OCI-LY7 (cell line): ENCODE data around the gene SF3B1. TPM values are rescaled to one million over a fixed set of nuclear protein-coding genes. Genes with fewer than 3 reads are reported as not detected.

Source experiments
- BruUV-seq: library from RNA; stranded (reverse); fragments of 400-500 nt; replicated peaks from 2 replicates; lab custom pipeline; 2021; lab: Mats Ljungman, UMichigan
- CTCF ChIA-PET: fragments of 300-600 bp; sonication (Branson Sonifier 250); formaldehyde crosslinking; loops from one replicate; lab custom pipeline; 2022; ENCODE audit warnings: antibody characterized with exemption; ENCODE audit not compliant: unreplicated experiment; lab: Charles Lee
- POLR2A ChIA-PET: fragments of 300-600 bp; sonication (Branson Sonifier 250); formaldehyde crosslinking; loops from one replicate; lab custom pipeline; 2022; ENCODE audit warnings: antibody characterized with exemption; lab: Charles Lee
- DNase-seq: peaks from one replicate; pipeline ENCODE4 v3.0.0-alpha.2; 2015; ENCODE audit warnings: low spot score
- H2AFZ ChIP-seq: fragments of 200-600 bp; sonication (generic), shearing (Covaris generic); 2 replicates; pipeline ENCODE4 v1.6.1; 2014; ENCODE audit warnings: mild to moderate bottlenecking, antibody characterized with exemption, low read length, moderate library complexity
- H3K27ac ChIP-seq: fragments of 200-600 bp; sonication (generic); 2 replicates; pipeline ENCODE4 v1.5.1; 2014; ENCODE audit warnings: mixed run types, low read depth, mild to moderate bottlenecking, moderate library complexity, low read length, inconsistent platforms; ENCODE audit not compliant: poor library complexity, severe bottlenecking
- H3K36me3 ChIP-seq: fragments of 200-600 bp; sonication (generic); 2 replicates; pipeline ENCODE4 v1.6.1; 2014; ENCODE audit warnings: mild to moderate bottlenecking, antibody characterized with exemption, low read length, moderate library complexity, mixed read lengths; ENCODE audit not compliant: insufficient read depth
- H3K4me1 ChIP-seq: fragments of 200-600 bp; sonication (generic); 2 replicates; pipeline ENCODE4 v1.5.1; 2014; ENCODE audit warnings: mild to moderate bottlenecking, low read length; ENCODE audit not compliant: insufficient read depth, poor library complexity, severe bottlenecking
- H3K4me2 ChIP-seq: fragments of 200-600 bp; sonication (generic); 2 replicates; pipeline ENCODE4 v1.6.1; 2014; ENCODE audit warnings: mild to moderate bottlenecking, low read length
- H3K4me3 ChIP-seq: fragments of 200-600 bp; sonication (generic); 2 replicates; pipeline ENCODE4 v1.5.1; 2014; ENCODE audit warnings: mild to moderate bottlenecking, low read depth, low read length; ENCODE audit not compliant: poor library complexity, severe bottlenecking
- H3K79me2 ChIP-seq: fragments of 200-600 bp; sonication (generic); 2 replicates; pipeline ENCODE4 v1.6.1; 2016; ENCODE audit warnings: low read depth, mild to moderate bottlenecking, low read length, moderate library complexity, mixed read lengths; ENCODE audit not compliant: insufficient read depth
- H3K9me2 ChIP-seq: fragments of 200-600 bp; sonication (generic); 2 replicates; pipeline ENCODE4 v1.6.1; 2016; ENCODE audit warnings: mild to moderate bottlenecking, low read length, mixed read lengths; ENCODE audit not compliant: insufficient read depth
- H3K9me3 ChIP-seq: fragments of 200-600 bp; sonication (generic); 2 replicates; pipeline ENCODE4 v1.6.1; 2014; ENCODE audit warnings: mild to moderate bottlenecking, mixed run types, low read length, mixed read lengths
- H4K20me1 ChIP-seq: fragments of 200-600 bp; sonication (generic); 2 replicates; pipeline ENCODE4 v1.6.1; 2014; ENCODE audit warnings: mild to moderate bottlenecking, antibody characterized with exemption, low read length, moderate library complexity, mixed read lengths; ENCODE audit not compliant: insufficient read depth
- EZH2phosphoT487 ChIP-seq: fragments of 200-600 bp; sonication (generic); IDR thresholded peaks from 2 replicates; pipeline ENCODE4 v1.6.1; 2018; ENCODE audit warnings: low read depth, borderline replicate concordance, mild to moderate bottlenecking, mixed run types, antibody characterized with exemption, low read length, moderate library complexity, mixed read lengths
- intact Hi-C: fragments of 100-400 bp; cut with micrococcal nuclease; formaldehyde crosslinking; loops from one replicate; pipeline ENCODE4 v1.10.0; 2022; ENCODE audit not compliant: unreplicated experiment
- total RNA-seq, 2 experiments: library from RNA; depleted of rRNA in 1 of 2; stranded (reverse); fragments of >200 nt in 1 of 2; shearing (Covaris generic) in 1 of 2; gene quantifications; 2 replicates each; pipeline ENCODE4 v1.2.3, GENCODE V29; 2014 to 2022
- TF ChIP-seq, protein P1 (sequence below): fragments of 200-600 bp; sonication (generic); conservative IDR thresholded peaks from 2 replicates; pipeline ENCODE4 v1.5.1; 2014; ENCODE audit warnings: mild to moderate bottlenecking, antibody characterized with exemption, low read length, moderate library complexity, mixed read lengths

The SF3B1 gene
- total RNA-seq, 2 experiments from 2014 or later: 198 to 268 TPM

DNA sequence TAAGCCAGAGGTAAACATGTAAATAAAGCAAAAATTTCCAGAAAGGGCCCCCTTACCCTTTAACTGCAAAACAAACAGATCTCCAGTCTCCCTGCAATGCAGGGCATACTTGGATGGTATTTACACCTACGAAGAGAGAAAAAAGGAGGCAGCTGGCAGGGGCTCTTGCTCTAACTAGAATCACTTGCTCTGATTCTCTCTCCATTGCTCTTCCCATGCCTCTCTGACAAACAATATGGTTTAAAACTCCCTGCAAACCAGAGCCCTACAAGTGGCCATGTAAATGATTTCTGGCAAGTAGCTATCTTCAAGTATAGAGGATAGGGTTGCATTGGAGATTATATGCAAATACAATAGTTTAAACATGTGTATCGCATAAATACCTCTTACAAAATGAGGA is 35.9 kb downstream of the SF3B1 start:
- peaks cover 100% of the 10 kb centered on the region for H3K36me3 ChIP-seq
- H3K9me3 ChIP-seq: no peaks in the 10 kb centered on the region
- H3K9me2 ChIP-seq: no peaks in the 10 kb centered on the region
- intact Hi-C loops: no loop called here
- no peak overlapping the region for H3K4me3 ChIP-seq
- no peak for DNase-seq
- ChIA-PET POLR2A (interaction anchor here (0.5 to 1.9 kb wide), 4 partner anchors 9 to 197 kb away, joined by 4 to 11 read pairs (median 5); no protein-coding TSS in a partner anchor), CTCF (no interaction called here)
- no peak overlapping the region for H2AFZ ChIP-seq
- H3K27ac ChIP-seq: no peak overlapping the region
- BruUV-seq: no TSS peak
- no peak for TF ChIP-seq EZH2phosphoT487
- TF ChIP-seq, protein P1, sequence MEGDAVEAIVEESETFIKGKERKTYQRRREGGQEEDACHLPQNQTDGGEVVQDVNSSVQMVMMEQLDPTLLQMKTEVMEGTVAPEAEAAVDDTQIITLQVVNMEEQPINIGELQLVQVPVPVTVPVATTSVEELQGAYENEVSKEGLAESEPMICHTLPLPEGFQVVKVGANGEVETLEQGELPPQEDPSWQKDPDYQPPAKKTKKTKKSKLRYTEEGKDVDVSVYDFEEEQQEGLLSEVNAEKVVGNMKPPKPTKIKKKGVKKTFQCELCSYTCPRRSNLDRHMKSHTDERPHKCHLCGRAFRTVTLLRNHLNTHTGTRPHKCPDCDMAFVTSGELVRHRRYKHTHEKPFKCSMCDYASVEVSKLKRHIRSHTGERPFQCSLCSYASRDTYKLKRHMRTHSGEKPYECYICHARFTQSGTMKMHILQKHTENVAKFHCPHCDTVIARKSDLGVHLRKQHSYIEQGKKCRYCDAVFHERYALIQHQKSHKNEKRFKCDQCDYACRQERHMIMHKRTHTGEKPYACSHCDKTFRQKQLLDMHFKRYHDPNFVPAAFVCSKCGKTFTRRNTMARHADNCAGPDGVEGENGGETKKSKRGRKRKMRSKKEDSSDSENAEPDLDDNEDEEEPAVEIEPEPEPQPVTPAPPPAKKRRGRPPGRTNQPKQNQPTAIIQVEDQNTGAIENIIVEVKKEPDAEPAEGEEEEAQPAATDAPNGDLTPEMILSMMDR: no peak
- no peaks in the 10 kb centered on the region for H3K4me1 ChIP-seq
- H3K4me2 ChIP-seq: no peak overlapping the region
- H3K79me2 ChIP-seq: peaks cover 6% of the 10 kb centered on the region; the same call in 1 of the 2 replicates
- no peaks in the 10 kb centered on the region for H4K20me1 ChIP-seq

DNA sequence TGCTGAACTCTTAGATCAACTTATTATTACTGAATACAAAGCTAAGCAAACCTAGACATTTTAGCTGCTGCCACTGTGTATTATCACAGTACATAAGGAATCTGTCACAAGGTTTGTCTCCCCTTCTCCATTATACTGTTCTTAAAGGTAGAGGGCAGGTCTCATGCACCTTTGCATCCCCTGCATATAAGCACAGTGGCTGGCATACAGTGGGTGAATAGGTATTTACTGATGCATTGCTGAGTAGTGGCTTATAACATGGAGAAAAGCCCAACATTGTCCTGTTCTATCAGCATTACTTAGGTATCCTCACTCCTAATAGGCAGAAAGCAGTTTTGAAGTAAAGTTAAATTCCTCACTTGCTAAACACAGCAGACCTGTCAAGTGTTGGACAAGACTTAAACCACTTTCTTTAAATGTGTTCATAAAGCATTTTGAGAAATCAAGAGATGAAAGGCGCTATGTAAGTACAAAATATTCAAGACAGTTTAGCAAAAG is 43.6 kb downstream of the SF3B1 start:
- no peaks in the 10 kb centered on the region for H3K79me2 ChIP-seq
- TF ChIP-seq, protein P1: no peak
- TF ChIP-seq EZH2phosphoT487: no peak
- no peak overlapping the region for H3K4me3 ChIP-seq
- H3K4me2 ChIP-seq: no peak overlapping the region
- H3K9me3 ChIP-seq: no peaks in the 10 kb centered on the region
- H4K20me1 ChIP-seq: no peaks in the 10 kb centered on the region
- ChIA-PET POLR2A (interaction anchor here (0.5 to 0.6 kb wide), 2 partner anchors 36 to 107 kb away, joined by 3 to 5 read pairs; no protein-coding TSS in a partner anchor), CTCF (no interaction called here)
- no peak overlapping the region for H2AFZ ChIP-seq
- no peak for DNase-seq
- H3K9me2 ChIP-seq: no peaks in the 10 kb centered on the region
- H3K4me1 ChIP-seq: no peaks in the 10 kb centered on the region
- H3K36me3 ChIP-seq: peaks cover 68% of the 10 kb centered on the region
- BruUV-seq: no TSS peak
- H3K27ac ChIP-seq: no peak overlapping the region
- intact Hi-C loops: loop anchor here (5.0 kb wide), 1 partner anchor 316 kb away; the partner anchor contains the start of gene MARS2

DNA sequence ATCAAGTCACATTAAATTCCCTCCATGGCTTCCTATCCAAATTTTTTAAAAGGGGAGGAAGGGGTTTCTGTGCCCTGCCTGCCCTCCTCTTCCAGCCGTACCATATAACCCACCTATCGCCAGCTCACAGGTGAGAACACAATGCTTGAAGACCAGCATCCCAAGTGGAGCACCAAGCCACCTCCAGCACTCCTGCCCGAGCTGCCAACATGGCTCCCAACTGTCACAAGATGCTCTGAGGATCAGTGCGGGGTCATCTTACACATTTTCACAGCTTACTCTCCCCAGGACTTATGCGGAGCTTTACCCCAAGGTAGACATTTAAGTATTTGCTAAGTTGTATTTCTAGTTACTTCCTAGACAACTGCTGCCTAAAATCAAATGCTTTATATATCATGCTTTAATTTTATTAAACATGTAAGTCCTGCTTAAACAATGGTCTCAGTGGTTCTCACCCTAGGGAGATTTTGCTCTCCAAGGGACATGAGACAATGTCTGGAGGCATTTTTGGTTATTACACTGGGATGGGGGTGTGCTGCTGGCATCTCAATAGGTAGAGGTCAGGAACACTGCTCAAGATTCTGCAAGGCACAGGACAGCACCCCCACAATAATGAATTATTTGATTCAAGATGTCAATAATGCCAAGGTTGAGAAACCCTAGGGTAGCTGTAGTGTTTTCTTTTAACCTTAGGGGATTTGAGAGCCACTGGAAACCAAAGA is 45.8 kb downstream of the SF3B1 start:
- Histone ChIP-seq H3K4me2 (no peak overlapping the region), H3K27ac (no peak overlapping the region), H3K79me2 (no peaks in the 10 kb centered on the region), H3K9me3 (no peaks in the 10 kb centered on the region), H3K9me2 (no peaks in the 10 kb centered on the region), H3K4me1 (no peaks in the 10 kb centered on the region), H3K4me3 (no peak overlapping the region), H2AFZ (no peak overlapping the region), H4K20me1 (no peaks in the 10 kb centered on the region), H3K36me3 (peaks cover 45% of the 10 kb centered on the region)
- ChIA-PET POLR2A (interaction anchor here (0.6 kb wide), 1 partner anchor 26 kb away, joined by 3 read pairs; no protein-coding TSS in a partner anchor), CTCF (no interaction called here)
- DNase-seq: no peak
- intact Hi-C loops: no loop called here
- TF ChIP-seq EZH2phosphoT487: no peak
- TF ChIP-seq, protein P1: no peak
- no TSS peak for BruUV-seq
